Sigmoid colon (tissue), 7 donors: ENCODE results near the gene HOXA5. TPM values are rescaled to one million over a fixed set of nuclear protein-coding genes. Genes with fewer than 3 reads are reported as not detected.

Experiments
- DNase-seq: peaks from one replicate; pipeline ENCODE4 v3.0.0-alpha.2; 2019
- H3K27ac ChIP-seq, 4 donors: fragments of 200-600 bp; sonication (generic); one replicate each; pipeline ENCODE4 v1.5.1; 2016 to 2019; ENCODE audit warnings: mild to moderate bottlenecking in 1 of 4
- H3K27me3 ChIP-seq, 3 donors: fragments of 200-600 bp; sonication (generic); one replicate each; pipeline ENCODE4 v1.5.1; 2019; ENCODE audit warnings: mild to moderate bottlenecking in 1 of 3
- H3K36me3 ChIP-seq, 4 donors: fragments of 200-600 bp; sonication (generic); one replicate each; pipeline ENCODE4 v1.5.1; 2016 to 2019
- H3K4me1 ChIP-seq, 4 donors: fragments of 200-600 bp; sonication (generic); one replicate each; pipeline ENCODE4 v1.5.1; 2017 to 2019
- H3K4me3 ChIP-seq, 4 donors: fragments of 200-600 bp; sonication (generic); one replicate each; pipeline ENCODE4 v1.5.1; 2017 to 2019; ENCODE audit warnings: mild to moderate bottlenecking in 2 of 4, moderate library complexity in 1 of 4
- H3K9me3 ChIP-seq, 4 donors: fragments of 200-600 bp in 3 of 4; sonication (generic) in 3 of 4; one replicate each; pipeline versions ENCODE4 v1.5.1 to v1.6.1; 2013 to 2019
- EP300 ChIP-seq, 4 donors: sonication (generic); formaldehyde crosslinking; IDR thresholded peaks; one replicate each; pipeline ENCODE4 v1.6.1; 2017; ENCODE audit warnings: antibody characterized with exemption in 4 of 4
- POLR2A ChIP-seq, 2 donors: fragments of 450-650 bp; IDR thresholded peaks; one replicate each; pipeline ENCODE4 v1.6.1; 2016; ENCODE audit warnings: antibody characterized with exemption in 2 of 2, mild to moderate bottlenecking in 2 of 2, moderate library complexity in 2 of 2
- POLR2AphosphoS5 ChIP-seq, 4 donors: sonication (generic); formaldehyde crosslinking; IDR thresholded peaks; one replicate each; pipeline ENCODE4 v1.6.1; 2017; ENCODE audit warnings: antibody characterized with exemption in 4 of 4
- WGBS, 2 donors: extraction: QIAGEN DNeasy Blood & Tissue Kit; methylation state at CpG; one replicate each; pipeline ENCODE4 v1.1.7; 2013; 5-methylcytosine and 5-hydroxymethylcytosine counted together
- intact Hi-C: fragments of 100-400 bp; cut with DNase I; formaldehyde crosslinking; loops from one replicate; pipeline ENCODE4 v1.15.1; 2023
- polyA plus RNA-seq, 3 donors: library from polyadenylated mRNA; stranded (reverse); fragments of 200-250 nt; gene quantifications; one replicate each; pipeline ENCODE4 v1.2.3, GENCODE V29; 2013
- total RNA-seq, 4 donors: library from RNA; depleted of rRNA; stranded (reverse); fragments of >200 nt; gene quantifications; one replicate each; pipeline ENCODE4 v1.1.0, GENCODE V29; 2016
- TF ChIP-seq, protein P1 (sequence below), 4 experiments: fragments of 450-650 bp in 3 of 4; fragments of 200-600 bp in 1 of 4; IDR thresholded peaks; one replicate each; pipeline ENCODE4 v1.5.1; 2016 to 2019; ENCODE audit warnings: antibody characterized with exemption in 4 of 4, mild to moderate bottlenecking in 3 of 4, moderate library complexity in 2 of 4
- donor health status: healthy with polysubstance abuse.
- donor health status: Bipolar disorder and iron deficiency.
- donor health status: healthy.

The HOXA5 gene
- total and polyA plus RNA-seq, 7 donors = 3.2 to 14.3 (median 10.2) TPM

DNA sequence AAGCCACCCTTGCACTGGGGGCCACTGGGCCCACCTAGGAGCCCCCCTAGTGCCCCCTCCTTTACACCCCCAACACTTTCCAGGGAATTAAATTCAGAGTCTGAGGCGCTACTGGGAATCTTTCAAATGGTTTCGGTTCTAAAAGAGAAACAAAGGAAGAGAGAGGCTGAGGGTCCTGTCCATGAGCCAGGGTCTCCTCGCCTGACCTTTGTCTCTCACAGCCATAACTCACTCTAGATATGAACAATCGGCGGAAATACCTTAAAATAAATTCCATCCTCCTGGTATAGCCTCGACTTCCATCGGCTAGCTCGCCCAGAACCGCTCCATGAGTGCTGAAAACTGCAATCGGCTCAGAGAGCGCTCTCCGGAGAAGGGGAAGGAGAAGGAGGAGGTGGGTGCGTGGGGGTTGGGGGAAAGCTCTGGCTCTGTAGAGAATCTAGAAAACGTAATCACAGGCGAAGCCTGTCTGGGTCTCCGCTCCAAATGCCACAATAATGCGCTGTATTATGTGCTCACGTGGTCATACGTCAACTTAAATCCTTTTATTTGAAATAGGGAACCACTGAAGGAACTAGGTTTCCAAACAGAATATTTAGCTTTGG lies 25.5 kb downstream of the HOXA5 start:
- peak overlapping the region; percentile 93 to 99 (median 94) for H3K27ac ChIP-seq
- intact Hi-C loops = no loop called here
- TF ChIP-seq EP300 (IDR thresholded peaks at IDR 0.05) (no peak), POLR2A (IDR thresholded peaks at IDR 0.05) (peak in 1 of 2 donors; percentile 9), POLR2AphosphoS5 (IDR thresholded peaks at IDR 0.05) (peak in 2 of 4 donors; percentile 22 to 31)
- TF ChIP-seq, protein P1, sequence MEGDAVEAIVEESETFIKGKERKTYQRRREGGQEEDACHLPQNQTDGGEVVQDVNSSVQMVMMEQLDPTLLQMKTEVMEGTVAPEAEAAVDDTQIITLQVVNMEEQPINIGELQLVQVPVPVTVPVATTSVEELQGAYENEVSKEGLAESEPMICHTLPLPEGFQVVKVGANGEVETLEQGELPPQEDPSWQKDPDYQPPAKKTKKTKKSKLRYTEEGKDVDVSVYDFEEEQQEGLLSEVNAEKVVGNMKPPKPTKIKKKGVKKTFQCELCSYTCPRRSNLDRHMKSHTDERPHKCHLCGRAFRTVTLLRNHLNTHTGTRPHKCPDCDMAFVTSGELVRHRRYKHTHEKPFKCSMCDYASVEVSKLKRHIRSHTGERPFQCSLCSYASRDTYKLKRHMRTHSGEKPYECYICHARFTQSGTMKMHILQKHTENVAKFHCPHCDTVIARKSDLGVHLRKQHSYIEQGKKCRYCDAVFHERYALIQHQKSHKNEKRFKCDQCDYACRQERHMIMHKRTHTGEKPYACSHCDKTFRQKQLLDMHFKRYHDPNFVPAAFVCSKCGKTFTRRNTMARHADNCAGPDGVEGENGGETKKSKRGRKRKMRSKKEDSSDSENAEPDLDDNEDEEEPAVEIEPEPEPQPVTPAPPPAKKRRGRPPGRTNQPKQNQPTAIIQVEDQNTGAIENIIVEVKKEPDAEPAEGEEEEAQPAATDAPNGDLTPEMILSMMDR (IDR thresholded peaks at IDR 0.05) = no peak
- DNase-seq = peak; percentile 64
- H3K9me3 ChIP-seq = no peaks in the 10 kb centered on the region
- 15 to 57% methylated on average over 19 of the region's 19 CpGs for WGBS, 2 donors
- peaks cover 0 to 71% (median 58%) of the 10 kb centered on the region in 4 donors for H3K4me1 ChIP-seq
- H3K27me3 ChIP-seq = no peaks in the 10 kb centered on the region
- peaks cover 0 to 6% (median 2%) of the 10 kb centered on the region in 4 donors for H3K36me3 ChIP-seq
- H3K4me3 ChIP-seq = peak overlapping the region; percentile 11 to 60 (median 47)

DNA sequence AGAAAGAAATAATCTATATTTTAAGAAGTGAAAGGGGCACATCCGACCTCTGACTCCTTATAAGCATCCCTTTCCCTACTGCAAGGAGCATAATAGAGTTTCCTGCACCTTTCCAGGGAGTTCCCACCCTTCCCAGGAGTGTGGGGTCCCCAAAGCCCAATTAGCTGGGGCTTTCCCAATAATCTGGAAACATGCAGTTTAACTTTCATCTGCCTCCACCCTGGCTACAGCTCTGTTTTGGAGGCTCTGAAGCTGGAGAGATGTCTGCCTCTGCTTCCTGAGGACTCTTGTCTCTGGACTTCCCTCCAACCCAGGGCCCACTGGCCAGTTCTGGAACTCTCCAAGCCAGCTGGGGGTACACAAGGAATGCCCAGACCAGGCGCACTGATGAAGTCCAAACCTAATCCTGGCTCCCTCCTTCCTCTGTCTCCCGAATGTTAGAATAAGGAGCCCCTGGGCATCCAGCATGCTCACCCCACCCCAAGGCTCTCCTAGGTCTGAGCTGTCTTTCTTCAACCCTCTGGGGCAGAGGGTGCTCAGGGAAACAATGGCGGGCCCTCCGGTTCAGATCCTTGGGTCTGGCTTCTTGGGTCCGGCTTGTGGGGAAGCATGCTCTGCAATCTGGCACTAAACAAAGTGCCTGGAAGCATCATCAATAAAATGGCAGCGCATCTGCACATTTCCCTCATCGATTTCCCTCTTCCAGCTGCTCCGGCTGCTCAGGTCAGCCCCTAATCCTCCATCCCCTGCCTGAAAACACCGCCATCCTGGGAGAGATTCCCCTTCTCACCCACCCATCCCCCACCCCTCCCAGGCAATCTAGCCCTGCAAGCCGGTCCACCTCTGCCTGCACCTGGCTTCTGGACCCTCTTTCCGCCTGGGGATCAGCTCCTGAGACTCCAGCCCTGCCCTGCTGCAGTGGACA lies 26.3 kb downstream of the HOXA5 start:
- 13 to 52% methylated on average over 12 of the region's 12 CpGs for WGBS, 2 donors
- Histone ChIP-seq H3K4me1 (peaks cover 0 to 78% (median 64%) of the 10 kb centered on the region in 4 donors), H3K27me3 (no peaks in the 10 kb centered on the region), H3K4me3 (peak overlapping the region; percentile 11 to 60 (median 47)), H3K9me3 (no peaks in the 10 kb centered on the region), H3K27ac (peak overlapping the region; percentile 93 to 99 (median 94)), H3K36me3 (peaks cover 0 to 6% (median 2%) of the 10 kb centered on the region in 4 donors)
- TF ChIP-seq EP300 (IDR thresholded peaks at IDR 0.05) (no peak), POLR2A (IDR thresholded peaks at IDR 0.05) (no peak), POLR2AphosphoS5 (IDR thresholded peaks at IDR 0.05) (no peak)
- TF ChIP-seq, protein P1 (IDR thresholded peaks at IDR 0.05) = no peak
- DNase-seq = peak; percentile 62
- intact Hi-C loops = no loop called here

DNA sequence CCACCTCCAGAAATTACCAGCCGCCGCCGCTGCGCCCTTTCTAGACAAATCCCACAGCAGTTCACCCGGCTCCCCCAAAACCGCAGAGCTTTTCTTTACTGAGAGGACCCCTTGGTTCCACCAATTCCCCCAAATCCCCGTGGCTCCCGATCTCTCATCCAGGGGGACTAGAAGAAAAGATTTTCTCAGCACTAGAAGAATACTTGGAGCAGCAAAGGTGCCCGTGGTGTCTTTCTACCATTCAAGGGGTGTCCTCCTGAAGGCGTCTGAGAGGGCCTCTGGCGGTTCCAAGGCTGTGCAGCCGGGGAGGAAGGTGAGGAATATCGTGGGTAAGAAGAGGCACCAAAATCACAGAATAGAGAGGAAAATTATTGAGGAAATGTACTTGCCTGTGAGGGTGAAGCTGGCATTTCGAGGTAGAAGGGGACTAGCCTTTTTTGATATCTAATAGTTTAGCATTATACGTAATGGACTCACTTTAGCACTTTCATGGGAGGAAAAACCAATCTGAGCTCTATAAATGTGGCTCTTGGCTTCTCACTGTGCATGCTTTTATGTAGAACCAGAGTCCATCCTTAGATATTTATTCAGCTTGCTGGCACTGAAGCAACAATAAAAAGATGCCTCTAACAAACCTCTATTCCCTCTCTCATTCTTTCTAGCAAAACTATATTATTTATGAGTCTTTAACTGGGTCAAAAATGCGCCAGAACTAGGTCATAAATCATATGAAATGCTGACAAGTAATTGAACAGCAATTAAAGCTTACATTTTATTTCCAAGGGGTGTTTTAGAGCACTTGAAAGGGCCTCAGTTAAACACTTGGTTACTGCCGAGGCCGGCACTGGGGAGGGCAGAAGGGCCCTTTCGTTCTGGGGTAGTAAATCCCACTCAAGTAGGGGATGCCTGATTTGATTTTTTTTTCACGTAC lies 27.2 kb downstream of the HOXA5 start:
- H3K27me3 ChIP-seq = no peaks in the 10 kb centered on the region
- 9 to 57% methylated on average over 20 of the region's 20 CpGs for WGBS, 2 donors
- H3K4me3 ChIP-seq = peak overlapping the region; percentile 41 to 60 (median 48)
- peak overlapping the region; percentile 93 to 99 (median 94) for H3K27ac ChIP-seq
- H3K36me3 ChIP-seq = no peaks in the 10 kb centered on the region
- DNase-seq = no peak
- H3K9me3 ChIP-seq = no peaks in the 10 kb centered on the region
- TF ChIP-seq POLR2AphosphoS5 (IDR thresholded peaks at IDR 0.05) (peak in 2 of 4 donors; percentile 13 to 20), EP300 (IDR thresholded peaks at IDR 0.05) (no peak)
- H3K4me1 ChIP-seq = peaks cover 0 to 88% (median 73%) of the 10 kb centered on the region in 4 donors
- intact Hi-C loops = no loop called here

DNA sequence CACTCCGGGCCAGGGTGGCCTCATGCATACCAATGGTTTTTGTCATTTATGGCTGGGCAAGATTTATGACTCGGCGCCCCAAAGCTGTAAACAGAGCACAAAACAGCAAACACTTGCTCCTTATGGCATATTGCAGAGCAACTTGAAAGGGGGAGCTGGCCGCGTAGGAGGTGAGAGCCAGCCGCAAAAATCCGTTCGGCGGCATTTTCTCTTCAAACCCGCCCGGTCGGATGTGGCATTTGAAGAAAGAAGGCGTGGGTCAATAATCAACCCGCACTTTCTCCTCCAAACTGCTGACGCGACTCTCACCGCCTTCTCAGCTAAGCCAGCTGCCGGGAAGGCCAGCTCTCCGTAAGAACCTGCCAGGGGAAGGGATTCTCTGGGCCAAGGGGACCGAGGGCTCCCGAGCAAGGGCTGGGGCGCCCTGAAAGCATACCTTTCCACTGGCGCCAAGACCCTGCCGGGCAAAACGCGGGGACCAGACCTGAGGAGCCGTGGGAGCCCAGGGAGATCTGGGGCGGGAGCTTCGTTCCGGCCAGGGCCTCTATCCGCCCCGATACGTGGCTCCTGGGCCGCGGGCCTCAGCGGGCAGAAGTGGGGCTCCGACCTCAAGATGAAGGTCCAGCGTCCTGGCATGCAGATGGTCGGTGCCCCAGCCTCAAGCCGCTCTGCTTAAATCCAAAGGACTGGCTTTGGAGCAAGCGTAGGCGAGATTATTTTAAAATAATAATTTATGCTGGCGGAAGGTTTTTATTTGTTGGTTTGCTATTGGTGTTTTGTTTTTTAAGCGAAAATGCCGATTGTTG lies 28.1 kb downstream of the HOXA5 start:
- peak overlapping the region; percentile 41 to 60 (median 48) for H3K4me3 ChIP-seq
- TF ChIP-seq EP300 (IDR thresholded peaks at IDR 0.05) = peak in 1 of 4 donors; percentile 15
- TF ChIP-seq, protein P1 (IDR thresholded peaks at IDR 0.05) = no peak
- peak; percentile 32 to 78 (median 76) for TF ChIP-seq POLR2AphosphoS5 (IDR thresholded peaks at IDR 0.05)
- no peak for TF ChIP-seq POLR2A (IDR thresholded peaks at IDR 0.05)
- peaks cover 0 to 91% (median 78%) of the 10 kb centered on the region in 4 donors for H3K4me1 ChIP-seq
- H3K27ac ChIP-seq = peak overlapping the region; percentile 93 to 99 (median 94)
- no peaks in the 10 kb centered on the region for H3K36me3 ChIP-seq
- DNase-seq = peak; percentile 75
- WGBS, 2 donors = 10 to 59% methylated on average over 45 of the region's 45 CpGs
- intact Hi-C loops = no loop called here
- H3K9me3 ChIP-seq = no peaks in the 10 kb centered on the region
- no peaks in the 10 kb centered on the region for H3K27me3 ChIP-seq
